Thyroid gland (tissue), 4 donors: ENCODE data around the gene ANKRD63. TPM values are rescaled to one million over a fixed set of nuclear protein-coding genes. Genes with fewer than 3 reads are reported as not detected.

Source experiments
- DNase-seq, 2 donors: peaks; one replicate each; pipeline ENCODE4 v3.0.0-alpha.2; 2019
- H3K27ac ChIP-seq, 3 donors: fragments of 200-600 bp; sonication (generic); 1 replicate in 2 of 3; 2 replicates in 1 of 3; pipeline ENCODE4 v1.5.1; 2016 to 2019; ENCODE audit warnings: mild to moderate bottlenecking in 1 of 3, moderate library complexity in 1 of 3
- H3K27me3 ChIP-seq: fragments of 200-600 bp; sonication (generic); one replicate; pipeline ENCODE4 v1.5.1; 2019
- H3K36me3 ChIP-seq, 2 donors: fragments of 200-600 bp; sonication (generic); one replicate each; pipeline ENCODE4 v1.5.1; 2016 to 2019
- H3K4me1 ChIP-seq, 2 donors: fragments of 200-600 bp; sonication (generic); one replicate each; pipeline ENCODE4 v1.5.1; 2017 to 2019
- H3K4me3 ChIP-seq, 3 donors: fragments of 200-600 bp; sonication (generic); replicated peaks in 1 of 3; 1 replicate in 2 of 3; 2 replicates in 1 of 3; pipeline ENCODE4 v1.5.1; 2016; ENCODE audit warnings: mild to moderate bottlenecking in 1 of 3
- H3K9me3 ChIP-seq: fragments of 200-600 bp; sonication (generic); one replicate; pipeline ENCODE4 v1.5.1; 2017
- POLR2A ChIP-seq, 2 donors: fragments of 450-650 bp; IDR thresholded peaks; one replicate each; pipeline ENCODE4 v1.6.1; 2017; ENCODE audit warnings: antibody characterized with exemption in 2 of 2, mild to moderate bottlenecking in 2 of 2, moderate library complexity in 1 of 2
- WGBS, 2 donors: methylation state at CpG; one replicate each; pipeline ENCODE4 v1.1.5; 2017; 5-methylcytosine and 5-hydroxymethylcytosine counted together
- intact Hi-C: fragments of 100-400 bp; cut with DNase I; formaldehyde crosslinking; loops from one replicate; pipeline ENCODE4 v1.15.1; 2023
- total RNA-seq, 4 donors: library from RNA; depleted of rRNA; stranded (reverse); fragments of >200 nt; gene quantifications; one replicate each; pipeline ENCODE4 v1.2.3, GENCODE V29; 2016
- TF ChIP-seq, protein P1 (sequence below), 6 experiments: fragments of 200-600 bp in 3 of 6; fragments of 450-650 bp in 3 of 6; sonication (generic) in 3 of 6; IDR thresholded peaks; one replicate each; pipeline ENCODE4 v1.5.1; 2016 to 2019; ENCODE audit warnings: antibody characterized with exemption in 6 of 6, mild to moderate bottlenecking in 2 of 6, inconsistent platforms in 1 of 6, moderate library complexity in 1 of 6

The ANKRD63 gene
- total RNA-seq, 4 donors from 2014 or later: 2.1 TPM; not detected in 3

DNA sequence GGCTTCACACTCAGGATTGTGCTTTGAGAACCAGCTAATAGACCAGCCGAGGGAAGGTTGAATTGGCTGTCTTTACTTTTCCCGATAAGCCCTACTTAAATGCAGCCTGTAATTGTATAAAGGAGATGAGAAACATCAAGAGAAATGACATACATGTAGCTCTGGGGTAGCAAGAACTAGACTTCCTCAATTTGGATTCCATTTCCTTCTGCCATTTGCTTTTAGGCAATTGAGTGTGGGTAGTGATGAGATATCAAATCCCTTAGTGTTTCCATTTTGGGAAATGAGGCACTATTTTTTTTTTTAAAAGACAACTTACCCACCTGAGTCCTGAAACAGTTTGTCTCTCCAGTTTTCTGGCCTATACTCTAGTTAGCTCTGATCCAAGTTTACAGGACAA lies 42.8 kb upstream of the ANKRD63 start:
- DNase-seq: no peak
- intact Hi-C loops: no loop called here
- Histone ChIP-seq H3K27ac (peak overlapping the region in 2 of 3 donors; percentile 99), H3K9me3 (no peaks in the 10 kb centered on the region), H3K36me3 (no peaks in the 10 kb centered on the region), H3K4me1 (peaks cover 66 to 70% of the 10 kb centered on the region in 2 donors), H3K27me3 (no peaks in the 10 kb centered on the region), H3K4me3 (no peak overlapping the region)
- TF ChIP-seq, protein P1, sequence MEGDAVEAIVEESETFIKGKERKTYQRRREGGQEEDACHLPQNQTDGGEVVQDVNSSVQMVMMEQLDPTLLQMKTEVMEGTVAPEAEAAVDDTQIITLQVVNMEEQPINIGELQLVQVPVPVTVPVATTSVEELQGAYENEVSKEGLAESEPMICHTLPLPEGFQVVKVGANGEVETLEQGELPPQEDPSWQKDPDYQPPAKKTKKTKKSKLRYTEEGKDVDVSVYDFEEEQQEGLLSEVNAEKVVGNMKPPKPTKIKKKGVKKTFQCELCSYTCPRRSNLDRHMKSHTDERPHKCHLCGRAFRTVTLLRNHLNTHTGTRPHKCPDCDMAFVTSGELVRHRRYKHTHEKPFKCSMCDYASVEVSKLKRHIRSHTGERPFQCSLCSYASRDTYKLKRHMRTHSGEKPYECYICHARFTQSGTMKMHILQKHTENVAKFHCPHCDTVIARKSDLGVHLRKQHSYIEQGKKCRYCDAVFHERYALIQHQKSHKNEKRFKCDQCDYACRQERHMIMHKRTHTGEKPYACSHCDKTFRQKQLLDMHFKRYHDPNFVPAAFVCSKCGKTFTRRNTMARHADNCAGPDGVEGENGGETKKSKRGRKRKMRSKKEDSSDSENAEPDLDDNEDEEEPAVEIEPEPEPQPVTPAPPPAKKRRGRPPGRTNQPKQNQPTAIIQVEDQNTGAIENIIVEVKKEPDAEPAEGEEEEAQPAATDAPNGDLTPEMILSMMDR (IDR thresholded peaks at IDR 0.05): no peak
- no peak for TF ChIP-seq POLR2A (IDR thresholded peaks at IDR 0.05)
- 84 to 96% methylated on average over 2 of the region's 2 CpGs for WGBS, 2 donors

DNA sequence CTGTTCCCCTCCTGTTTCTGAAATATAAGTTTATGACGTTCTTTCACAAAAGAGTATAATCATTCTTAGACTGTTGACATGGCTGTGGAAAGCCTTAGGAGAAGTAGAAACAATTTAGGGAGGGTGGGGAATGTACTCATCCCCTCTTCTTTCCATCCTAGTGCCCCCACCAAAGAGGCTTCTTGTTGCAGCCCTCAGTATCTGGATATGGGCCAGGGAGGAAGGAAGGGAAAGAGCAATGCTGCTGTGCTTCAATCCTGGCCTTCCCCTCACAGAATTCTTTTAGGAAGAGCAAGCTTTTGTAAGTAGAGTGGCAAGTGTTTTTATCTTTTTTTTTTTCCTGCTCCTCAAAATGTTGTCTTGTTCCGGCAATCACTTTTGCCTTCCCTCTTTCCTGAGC lies 42.3 kb upstream of the ANKRD63 start:
- Histone ChIP-seq H3K27me3 (no peaks in the 10 kb centered on the region), H3K27ac (peak overlapping the region in 2 of 3 donors; percentile 99), H3K4me3 (peak overlapping the region in 1 of 3 donors; percentile 64), H3K36me3 (no peaks in the 10 kb centered on the region), H3K9me3 (no peaks in the 10 kb centered on the region), H3K4me1 (peaks cover 62 to 65% of the 10 kb centered on the region in 2 donors)
- DNase-seq: peak in 1 of 2 donors; percentile 45
- intact Hi-C loops: no loop called here
- TF ChIP-seq, protein P1 (IDR thresholded peaks at IDR 0.05): no peak
- TF ChIP-seq POLR2A (IDR thresholded peaks at IDR 0.05): peak in 1 of 2 donors; percentile 32
- WGBS, 2 donors: 54 to 55% methylated on average over 2 of the region's 2 CpGs

DNA sequence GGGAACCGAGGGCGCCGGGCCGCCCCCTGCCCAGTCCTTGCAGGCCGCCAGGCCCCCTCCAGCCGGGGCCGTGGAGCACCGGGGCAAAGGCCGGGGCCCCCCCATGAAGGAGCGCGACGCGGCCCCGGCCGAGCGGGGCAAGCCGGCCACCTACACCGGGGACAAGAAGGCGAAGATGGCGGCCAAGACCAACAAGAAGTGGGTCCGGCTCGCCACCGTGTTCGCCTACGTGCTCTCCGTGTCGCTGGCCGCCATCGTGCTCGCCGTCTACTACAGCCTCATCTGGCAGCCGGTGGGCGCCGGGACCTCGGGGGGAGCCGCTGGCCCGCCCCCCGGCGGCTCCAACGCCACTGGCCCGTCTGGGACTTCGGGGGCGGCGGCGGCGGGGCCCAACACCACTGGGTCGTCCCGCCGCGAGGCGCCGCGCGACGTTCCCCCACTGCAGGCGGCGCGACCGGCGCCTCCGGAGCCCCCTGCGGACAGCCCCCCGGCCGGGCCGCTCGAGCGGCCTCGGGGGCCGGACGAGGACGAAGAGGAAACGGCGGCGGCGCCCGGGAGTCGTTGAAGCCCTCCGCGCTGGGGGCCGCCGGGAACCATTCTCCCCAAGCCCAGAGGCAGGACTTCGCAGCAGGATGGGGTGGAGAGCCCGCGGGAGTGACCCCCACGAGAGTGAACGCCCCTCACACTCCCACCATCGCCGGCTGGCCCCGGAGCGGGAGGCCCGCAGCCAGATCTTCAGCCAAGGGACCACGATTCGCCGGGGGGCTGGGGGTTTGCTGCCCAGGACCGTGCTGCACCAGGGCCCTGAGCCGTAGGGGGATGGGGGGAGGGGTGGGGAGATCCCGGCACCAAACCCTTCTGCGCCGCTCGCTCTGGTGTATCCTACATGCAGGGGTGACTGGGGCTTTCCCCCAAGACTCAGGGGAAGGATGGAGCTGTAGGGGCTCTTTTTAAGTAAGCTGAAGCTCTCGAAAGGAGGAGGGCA lies 41.4 kb upstream of the ANKRD63 start:
- intact Hi-C loops: loop anchor here (5.0 kb wide), 2 partner anchors 37 to 43 kb away; no protein-coding TSS in a partner anchor
- Histone ChIP-seq H3K9me3 (no peaks in the 10 kb centered on the region), H3K4me1 (peaks cover 52 to 55% of the 10 kb centered on the region in 2 donors), H3K27me3 (no peaks in the 10 kb centered on the region), H3K4me3 (peak overlapping the region; percentile 42 to 64 (median 59)), H3K27ac (peak overlapping the region; percentile 56 to 99 (median 99)), H3K36me3 (no peaks in the 10 kb centered on the region)
- no peak for TF ChIP-seq POLR2A (IDR thresholded peaks at IDR 0.05)
- TF ChIP-seq, protein P1 (IDR thresholded peaks at IDR 0.05): no peak
- 3 to 9% methylated on average over 12 to 43 of the region's 101 CpGs for WGBS, 2 donors
- peak in 1 of 2 donors; percentile 43 for DNase-seq

DNA sequence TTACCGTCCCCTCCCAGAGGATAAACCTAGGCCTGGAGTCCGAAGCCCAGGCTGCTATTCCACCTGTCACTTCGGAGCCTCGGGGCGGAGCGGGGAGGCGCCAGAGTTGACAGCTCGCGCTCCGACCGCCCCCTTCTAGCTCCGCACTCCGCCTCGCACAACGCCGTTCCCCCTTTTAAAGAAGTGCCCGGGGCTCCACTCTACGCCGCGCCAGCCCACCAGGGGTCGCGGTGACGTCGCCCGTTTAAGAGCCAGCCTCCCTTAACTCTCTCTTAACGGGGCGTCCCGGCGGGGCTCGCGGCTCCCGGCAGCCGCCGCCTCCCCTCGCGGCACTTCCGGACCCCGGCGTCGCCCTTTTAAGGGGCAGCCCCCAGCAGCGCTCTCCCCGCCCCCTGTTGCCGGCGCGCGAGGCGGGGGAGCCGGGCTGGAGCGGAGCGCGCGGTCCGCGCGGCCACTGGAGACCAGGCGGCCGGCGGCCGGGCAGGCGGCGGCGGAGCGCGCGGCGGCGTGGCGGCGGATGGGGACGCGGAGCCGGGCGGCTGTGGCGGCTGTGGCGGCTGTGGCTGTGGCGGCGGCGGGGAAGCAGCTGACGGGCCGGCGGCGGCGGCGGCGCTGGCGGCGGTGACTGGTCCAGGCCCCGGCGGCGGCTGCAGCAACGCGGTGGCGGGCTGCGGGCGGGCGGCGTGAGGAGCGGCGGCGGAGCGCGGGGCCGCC lies 40.5 kb upstream of the ANKRD63 start, which contains the start of gene INAFM2:
TSS of gene INAFM2 (plus strand) at position 454 of the 714 bp plus-strand sequence. CDS start 364 bp downstream, outside the sequence.
- Histone ChIP-seq H3K9me3 (no peaks in the 10 kb centered on the region), H3K4me1 (peaks cover 44 to 47% of the 10 kb centered on the region in 2 donors), H3K27ac (peak within 1 kb of the TSS; percentile 56 to 99 (median 99)), H3K36me3 (no peaks in the 10 kb centered on the region), H3K4me3 (peak within 1 kb of the TSS; percentile 42 to 64 (median 59)), H3K27me3 (no peaks in the 10 kb centered on the region)
- DNase-seq: peak; percentile 96 to 97
- 0% methylated on average over 33 of the region's 103 CpGs for WGBS, 2 donors
- intact Hi-C loops: loop anchor here (5.0 kb wide), 2 partner anchors 36 to 44 kb away; no protein-coding TSS in a partner anchor
- TF ChIP-seq, protein P1 (IDR thresholded peaks at IDR 0.05): peak; percentile 52 to 87 (median 62)
- peak; percentile 84 to 98 for TF ChIP-seq POLR2A (IDR thresholded peaks at IDR 0.05)
